ENCODE measurements around the gene HHLA2.

HHLA2 gene

GRCh38 chr3:108333961-108334360, 37.6 kb downstream of the HHLA2 start:
- in situ Hi-C loops (cut with HindIII; ENCODE audit: low sequenced_read_pairs): no loop called here
- no peak overlapping the region for H3K4me3 ChIP-seq (ENCODE audit: low read depth, low read length)
- no peak for TF ChIP-seq CTCF (IDR thresholded peaks at IDR 0.05; ENCODE audit: low read depth, low read length, missing control alignments)
- DNase-seq (ENCODE audit: low read depth): no peak

- in situ Hi-C loops (cut with HindIII; ENCODE audit: low sequenced_read_pairs): no loop called here
- TF ChIP-seq CTCF (IDR thresholded peaks at IDR 0.05; ENCODE audit: low read depth, low read length, missing control alignments): no peak
- DNase-seq (ENCODE audit: low read depth): no peak
These were observed 38.4 kb downstream of the HHLA2 start for GRCh38 chr3:108334701-108335100.

GRCh38 chr3:108338901-108339545, 42.7 kb downstream of the HHLA2 start:
- no peak for TF ChIP-seq CTCF (IDR thresholded peaks at IDR 0.05; ENCODE audit: low read depth, low read length, missing control alignments)
- in situ Hi-C loops (cut with HindIII; ENCODE audit: low sequenced_read_pairs): no loop called here
- H3K4me3 ChIP-seq (ENCODE audit: low read depth, low read length): no peak overlapping the region
- no peak for DNase-seq (ENCODE audit: low read depth)

More at GRCh38 chr3:108334701-108335100, 38.4 kb downstream of the HHLA2 start:
- no peak overlapping the region for H3K4me3 ChIP-seq (ENCODE audit: low read depth, low read length)

- H3K4me3 ChIP-seq (ENCODE audit: low read depth, low read length): no peak overlapping the region
- in situ Hi-C loops (cut with HindIII; ENCODE audit: low sequenced_read_pairs): no loop called here
- no peak for DNase-seq (ENCODE audit: low read depth)
- TF ChIP-seq CTCF (IDR thresholded peaks at IDR 0.05; ENCODE audit: low read depth, low read length, missing control alignments): no peak
These were observed 45.6 kb downstream of the HHLA2 start for GRCh38 chr3:108341911-108342310.

- DNase-seq (ENCODE audit: low read depth): peak; percentile 59
- TF ChIP-seq CTCF (IDR thresholded peaks at IDR 0.05; ENCODE audit: low read depth, low read length, missing control alignments): no peak
- in situ Hi-C loops (cut with HindIII; ENCODE audit: low sequenced_read_pairs): no loop called here
- H3K4me3 ChIP-seq (ENCODE audit: low read depth, low read length): no peak overlapping the region
These were observed 46.6 kb downstream of the HHLA2 start for GRCh38 chr3:108342837-108343486.

DNA sequence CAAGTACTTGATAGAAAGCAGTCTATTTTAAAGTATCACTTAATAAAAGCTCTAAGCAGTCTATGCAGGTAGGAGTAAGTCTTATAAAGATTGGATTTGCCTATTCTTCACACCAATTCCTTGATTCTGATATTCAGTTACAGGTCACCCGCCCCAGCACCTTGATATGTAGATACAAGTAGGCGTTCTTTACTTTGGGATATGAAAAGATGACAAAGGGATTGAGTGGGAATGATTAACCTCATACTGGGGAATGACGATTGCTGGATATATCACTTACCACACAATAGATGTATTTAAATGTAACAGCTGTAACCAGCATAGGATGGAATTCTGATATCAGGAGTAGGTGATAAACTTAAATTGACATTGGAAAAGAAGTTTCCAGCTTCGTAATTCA, 47.1 kb downstream of the HHLA2 start:
- no peak for DNase-seq (ENCODE audit: low read depth)
- in situ Hi-C loops (cut with HindIII; ENCODE audit: low sequenced_read_pairs): no loop called here

More for the DNA sequence above, 47.1 kb downstream of the HHLA2 start:
- no peak overlapping the region for H3K4me3 ChIP-seq (ENCODE audit: low read depth, low read length)
- TF ChIP-seq CTCF (IDR thresholded peaks at IDR 0.05; ENCODE audit: low read depth, low read length, missing control alignments): no peak

All from astrocyte of the cerebellum (primary cell).